HepG2 (cell line): ENCODE results near the gene SH2B2. TPM values are rescaled to one million over a fixed set of nuclear protein-coding genes. Genes with fewer than 3 reads are reported as not detected.

Source experiments
- ARHGAP35 ChIP-seq: sonication (generic); formaldehyde crosslinking; IDR thresholded peaks from 2 replicates; pipeline ENCODE4 v1.9.0; 2022; ENCODE audit warnings: mild to moderate bottlenecking, inconsistent platforms, moderate library complexity, missing genetic modification reagents, borderline replicate concordance
- DPF2 ChIP-seq: sonication (generic); formaldehyde crosslinking; IDR thresholded peaks from 2 replicates; pipeline ENCODE4 v1.4.0; 2020; ENCODE audit warnings: mild to moderate bottlenecking, low read depth, missing genetic modification reagents, borderline replicate concordance
- PHF20 ChIP-seq: sonication (generic); formaldehyde crosslinking; IDR thresholded peaks from 2 replicates; pipeline ENCODE4 v1.5.0; 2020; ENCODE audit warnings: mild to moderate bottlenecking, missing genetic modification reagents
- SP2 ChIP-seq: sonication (generic); formaldehyde crosslinking; IDR thresholded peaks from 2 replicates; pipeline ENCODE4 v1.5.1; 2020; ENCODE audit warnings: mild to moderate bottlenecking, missing genetic modification reagents
- polyA plus RNA-seq, 8 experiments: library from polyadenylated mRNA; depleted of rRNA in 3 of 8; stranded (reverse) in 7 of 8; unstranded in 1 of 8; fragments of >200 nt; fragmentation: Illumina TruSeq in 4 of 8; extraction: Trizol in 4 of 8; gene quantifications; 2 replicates each; pipeline versions ENCODE4 v1.2.1 to v1.2.3, GENCODE V29; 2011 to 2016; ENCODE audit warnings: low read depth in 4 of 8, missing spikeins in 1 of 8, mixed read lengths in 1 of 8; ENCODE audit not compliant: insufficient read depth in 1 of 8
- total RNA-seq, 5 experiments: library from RNA; depleted of rRNA; stranded (reverse); fragments of >200 nt; fragmentation: Illumina TruSeq; extraction: Trizol; gene quantifications; 2 replicates each; pipeline ENCODE4 v1.2.3, GENCODE V29; 2016; ENCODE audit warnings: low read depth in 1 of 5
- TF ChIP-seq, protein P1 (sequence below): sonication (generic); formaldehyde crosslinking; IDR thresholded peaks from 2 replicates; pipeline ENCODE4 v1.4.0; 2020; ENCODE audit warnings: mild to moderate bottlenecking, low read depth, missing genetic modification reagents
- TF ChIP-seq, protein P2 (sequence below): IDR thresholded peaks from 2 replicates; pipeline ENCODE4 v1.6.1; 2016
- TF ChIP-seq, protein P3 (sequence below): IDR thresholded peaks from 2 replicates; pipeline ENCODE4 v1.6.1; 2016
- TF ChIP-seq, protein P4 (sequence below): sonication (generic); formaldehyde crosslinking; IDR thresholded peaks from 2 replicates; pipeline ENCODE4 v1.5.0; 2020; ENCODE audit warnings: missing genetic modification reagents, mild to moderate bottlenecking, borderline replicate concordance
- TF ChIP-seq, protein P5 (sequence below): sonication (generic); formaldehyde crosslinking; IDR thresholded peaks from 2 replicates; pipeline ENCODE4 v1.4.0; 2020; ENCODE audit warnings: missing genetic modification reagents, borderline replicate concordance
- TF ChIP-seq, protein P6 (sequence below): sonication (generic); formaldehyde crosslinking; IDR thresholded peaks from 2 replicates; pipeline ENCODE4 v1.4.0; 2020; ENCODE audit warnings: mild to moderate bottlenecking, missing genetic modification reagents

SH2B2 gene
- total and polyA plus RNA-seq, 2 of the 13 experiments (the other 11 are each of a cell fraction or from before 2014, with no cell fraction given) = 0.46 to 1.3 TPM

DNA sequence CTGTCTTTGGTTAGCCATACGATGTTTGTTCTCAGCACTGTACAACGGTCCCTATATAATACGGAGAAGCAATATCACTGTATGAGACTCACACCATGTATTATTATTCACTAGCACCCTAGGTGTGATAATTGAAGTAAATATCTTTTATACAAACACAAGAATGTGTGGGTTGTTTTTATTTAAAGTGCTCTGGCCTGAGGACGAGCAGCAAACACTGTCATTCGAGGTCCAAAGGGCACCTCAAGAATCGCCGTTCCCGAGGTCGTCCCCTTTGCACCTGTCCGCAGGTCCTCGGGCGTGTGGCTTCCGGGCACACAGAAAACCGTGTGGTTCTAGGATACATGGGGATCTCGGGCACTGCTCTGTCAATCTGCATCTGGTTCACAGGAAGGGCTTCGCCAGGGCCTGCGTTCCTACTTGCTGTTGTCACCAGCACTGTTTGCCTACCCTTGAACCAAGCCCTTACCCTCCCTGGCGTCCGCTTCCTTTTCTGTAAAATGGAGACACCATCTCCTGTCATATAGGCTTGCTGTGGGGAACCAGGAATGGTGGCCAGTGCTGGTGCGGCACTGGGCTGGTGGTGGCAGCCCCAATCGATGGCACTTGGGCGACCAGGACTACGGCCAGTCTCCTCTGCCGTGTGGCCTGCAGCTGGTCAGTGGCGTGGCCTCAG lies 28.5 kb upstream of the SH2B2 start (continued):
- TF ChIP-seq, protein P1, sequence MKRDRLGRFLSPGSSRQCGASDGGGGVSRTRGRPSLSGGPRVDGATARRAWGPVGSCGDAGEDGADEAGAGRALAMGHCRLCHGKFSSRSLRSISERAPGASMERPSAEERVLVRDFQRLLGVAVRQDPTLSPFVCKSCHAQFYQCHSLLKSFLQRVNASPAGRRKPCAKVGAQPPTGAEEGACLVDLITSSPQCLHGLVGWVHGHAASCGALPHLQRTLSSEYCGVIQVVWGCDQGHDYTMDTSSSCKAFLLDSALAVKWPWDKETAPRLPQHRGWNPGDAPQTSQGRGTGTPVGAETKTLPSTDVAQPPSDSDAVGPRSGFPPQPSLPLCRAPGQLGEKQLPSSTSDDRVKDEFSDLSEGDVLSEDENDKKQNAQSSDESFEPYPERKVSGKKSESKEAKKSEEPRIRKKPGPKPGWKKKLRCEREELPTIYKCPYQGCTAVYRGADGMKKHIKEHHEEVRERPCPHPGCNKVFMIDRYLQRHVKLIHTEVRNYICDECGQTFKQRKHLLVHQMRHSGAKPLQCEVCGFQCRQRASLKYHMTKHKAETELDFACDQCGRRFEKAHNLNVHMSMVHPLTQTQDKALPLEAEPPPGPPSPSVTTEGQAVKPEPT (CRISPR knock-in tag) = 0 out of 2 replicates have a peak, but pooled peaks have one; percentile 61
- TF ChIP-seq PHF20 (peak; percentile 76), SP2 (CRISPR knock-in tag) (0 out of 2 replicates have a peak, but pooled peaks have one; percentile 11), ARHGAP35 (CRISPR knock-in tag) (peak; percentile 11; the same call in 1 of the 2 replicates), DPF2 (CRISPR knock-in tag) (peak; percentile 84; the same call in 1 of the 2 replicates)
- TF ChIP-seq, protein P2, sequence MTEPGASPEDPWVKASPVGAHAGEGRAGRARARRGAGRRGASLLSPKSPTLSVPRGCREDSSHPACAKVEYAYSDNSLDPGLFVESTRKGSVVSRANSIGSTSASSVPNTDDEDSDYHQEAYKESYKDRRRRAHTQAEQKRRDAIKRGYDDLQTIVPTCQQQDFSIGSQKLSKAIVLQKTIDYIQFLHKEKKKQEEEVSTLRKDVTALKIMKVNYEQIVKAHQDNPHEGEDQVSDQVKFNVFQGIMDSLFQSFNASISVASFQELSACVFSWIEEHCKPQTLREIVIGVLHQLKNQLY = 0 out of 2 replicates have a peak, but pooled peaks have one; percentile 80
- TF ChIP-seq, protein P3, sequence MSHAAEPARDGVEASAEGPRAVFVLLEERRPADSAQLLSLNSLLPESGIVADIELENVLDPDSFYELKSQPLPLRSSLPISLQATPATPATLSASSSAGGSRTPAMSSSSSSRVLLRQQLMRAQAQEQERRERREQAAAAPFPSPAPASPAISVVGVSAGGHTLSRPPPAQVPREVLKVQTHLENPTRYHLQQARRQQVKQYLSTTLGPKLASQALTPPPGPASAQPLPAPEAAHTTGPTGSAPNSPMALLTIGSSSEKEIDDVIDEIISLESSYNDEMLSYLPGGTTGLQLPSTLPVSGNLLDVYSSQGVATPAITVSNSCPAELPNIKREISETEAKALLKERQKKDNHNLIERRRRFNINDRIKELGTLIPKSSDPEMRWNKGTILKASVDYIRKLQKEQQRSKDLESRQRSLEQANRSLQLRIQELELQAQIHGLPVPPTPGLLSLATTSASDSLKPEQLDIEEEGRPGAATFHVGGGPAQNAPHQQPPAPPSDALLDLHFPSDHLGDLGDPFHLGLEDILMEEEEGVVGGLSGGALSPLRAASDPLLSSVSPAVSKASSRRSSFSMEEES = peak; percentile 83
- TF ChIP-seq, protein P4, sequence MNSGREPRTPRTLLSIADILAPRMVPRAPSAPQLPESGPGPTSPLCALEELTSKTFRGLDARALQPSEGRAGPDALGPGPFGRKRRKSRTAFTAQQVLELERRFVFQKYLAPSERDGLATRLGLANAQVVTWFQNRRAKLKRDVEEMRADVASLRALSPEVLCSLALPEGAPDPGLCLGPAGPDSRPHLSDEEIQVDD (CRISPR knock-in tag) = peak; percentile 21; the same call in 1 of the 2 replicates
- TF ChIP-seq, protein P5, sequence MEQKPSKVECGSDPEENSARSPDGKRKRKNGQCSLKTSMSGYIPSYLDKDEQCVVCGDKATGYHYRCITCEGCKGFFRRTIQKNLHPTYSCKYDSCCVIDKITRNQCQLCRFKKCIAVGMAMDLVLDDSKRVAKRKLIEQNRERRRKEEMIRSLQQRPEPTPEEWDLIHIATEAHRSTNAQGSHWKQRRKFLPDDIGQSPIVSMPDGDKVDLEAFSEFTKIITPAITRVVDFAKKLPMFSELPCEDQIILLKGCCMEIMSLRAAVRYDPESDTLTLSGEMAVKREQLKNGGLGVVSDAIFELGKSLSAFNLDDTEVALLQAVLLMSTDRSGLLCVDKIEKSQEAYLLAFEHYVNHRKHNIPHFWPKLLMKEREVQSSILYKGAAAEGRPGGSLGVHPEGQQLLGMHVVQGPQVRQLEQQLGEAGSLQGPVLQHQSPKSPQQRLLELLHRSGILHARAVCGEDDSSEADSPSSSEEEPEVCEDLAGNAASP (CRISPR knock-in tag) = peak; percentile 77; the same call in 1 of the 2 replicates
- TF ChIP-seq, protein P6, sequence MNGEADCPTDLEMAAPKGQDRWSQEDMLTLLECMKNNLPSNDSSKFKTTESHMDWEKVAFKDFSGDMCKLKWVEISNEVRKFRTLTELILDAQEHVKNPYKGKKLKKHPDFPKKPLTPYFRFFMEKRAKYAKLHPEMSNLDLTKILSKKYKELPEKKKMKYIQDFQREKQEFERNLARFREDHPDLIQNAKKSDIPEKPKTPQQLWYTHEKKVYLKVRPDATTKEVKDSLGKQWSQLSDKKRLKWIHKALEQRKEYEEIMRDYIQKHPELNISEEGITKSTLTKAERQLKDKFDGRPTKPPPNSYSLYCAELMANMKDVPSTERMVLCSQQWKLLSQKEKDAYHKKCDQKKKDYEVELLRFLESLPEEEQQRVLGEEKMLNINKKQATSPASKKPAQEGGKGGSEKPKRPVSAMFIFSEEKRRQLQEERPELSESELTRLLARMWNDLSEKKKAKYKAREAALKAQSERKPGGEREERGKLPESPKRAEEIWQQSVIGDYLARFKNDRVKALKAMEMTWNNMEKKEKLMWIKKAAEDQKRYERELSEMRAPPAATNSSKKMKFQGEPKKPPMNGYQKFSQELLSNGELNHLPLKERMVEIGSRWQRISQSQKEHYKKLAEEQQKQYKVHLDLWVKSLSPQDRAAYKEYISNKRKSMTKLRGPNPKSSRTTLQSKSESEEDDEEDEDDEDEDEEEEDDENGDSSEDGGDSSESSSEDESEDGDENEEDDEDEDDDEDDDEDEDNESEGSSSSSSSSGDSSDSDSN (CRISPR knock-in tag) = peak; percentile 61
